H1 (cell line): Measurements from ENCODE around the gene SLC25A42. TPM values are rescaled to one million over a fixed set of nuclear protein-coding genes. Genes with fewer than 3 reads are reported as not detected.

ENCODE experiments used
- CTCF ChIA-PET: fragments of 300-600 bp; sonication (Branson Sonifier 250); formaldehyde crosslinking; loops from one replicate; lab custom pipeline; 2021; ENCODE audit not compliant: partially characterized antibody; lab: Charles Lee
- POLR2A ChIA-PET: fragments of 300-600 bp; sonication (Branson Sonifier 250); formaldehyde crosslinking; loops from one replicate; lab custom pipeline; 2021; ENCODE audit warnings: inconsistent platforms; ENCODE audit not compliant: partially characterized antibody; lab: Charles Lee
- DNase-seq, 2 experiments: peaks; one replicate each; pipeline versions ENCODE4 v3.0.0 to v3.0.0-alpha.2; 2010 to 2022; ENCODE audit warnings: low spot score in 2 of 2, low read depth in 1 of 2, mixed read lengths in 1 of 2
- FAIRE-seq: peaks from 2 replicates; lab custom pipeline; 2011; peaks lifted over from hg19 to GRCh38; lab: Jason Lieb, UNC
- H2AFZ ChIP-seq: 2 replicates; pipeline ENCODE4 v1.8.1; 2012; ENCODE audit warnings: low read length, inconsistent platforms
- H2AK5ac ChIP-seq: 2 replicates; pipeline ENCODE4 v1.6.1; 2013; ENCODE audit warnings: low read depth, low read length
- H2BK120ac ChIP-seq: replicated peaks from 2 replicates; pipeline ENCODE3; 2013; ENCODE audit warnings: low read depth, low read length, inconsistent platforms
- H2BK12ac ChIP-seq: 2 replicates; pipeline ENCODE4 v1.6.1; 2013; ENCODE audit warnings: low read depth, low read length
- H2BK15ac ChIP-seq: 2 replicates; pipeline ENCODE4 v1.6.1; 2013; ENCODE audit warnings: low read length
- H2BK20ac ChIP-seq: 2 replicates; pipeline ENCODE4 v1.6.1; 2013; ENCODE audit warnings: low read length
- H2BK5ac ChIP-seq: 2 replicates; pipeline ENCODE4 v1.6.1; 2013; ENCODE audit warnings: low read depth, low read length
- H3K14ac ChIP-seq: 2 replicates; pipeline ENCODE4 v1.6.1; 2013; ENCODE audit warnings: inconsistent platforms; ENCODE audit not compliant: insufficient read length
- H3K18ac ChIP-seq: 2 replicates; pipeline ENCODE4 v1.6.1; 2013; ENCODE audit warnings: low read length; ENCODE audit errors: extremely low read depth
- H3K23ac ChIP-seq: 2 replicates; pipeline ENCODE4 v1.6.1; 2013; ENCODE audit warnings: inconsistent platforms; ENCODE audit not compliant: insufficient read length
- H3K23me2 ChIP-seq: 2 replicates; pipeline ENCODE4 v1.6.1; 2013; ENCODE audit warnings: low read depth, low read length
- H3K27ac ChIP-seq: 2 replicates; pipeline ENCODE4 v1.6.1; 2011; ENCODE audit warnings: low read depth, low read length, inconsistent platforms
- H3K27me3 ChIP-seq, 4 experiments: replicated peaks in 1 of 4; 1 replicate in 1 of 4; 2 replicates in 3 of 4; pipeline versions ENCODE4 v1.6.1 to v1.8.1; 2011 to 2013; ENCODE audit warnings: low read length in 3 of 4, mild to moderate bottlenecking in 3 of 4, inconsistent platforms in 2 of 4, mixed read lengths in 2 of 4, moderate library complexity in 1 of 4; ENCODE audit not compliant: control insufficient read depth in 3 of 4, insufficient read depth in 3 of 4; ENCODE audit errors: extremely low read depth in 1 of 4
- H3K36me3 ChIP-seq, 4 experiments: 2 replicates each; pipeline versions ENCODE4 v1.6.1 to v1.8.1; 2011 to 2013; ENCODE audit warnings: mild to moderate bottlenecking in 4 of 4, low read length in 3 of 4, moderate library complexity in 2 of 4, control low read depth in 1 of 4, inconsistent platforms in 1 of 4; ENCODE audit not compliant: insufficient read depth in 4 of 4, control insufficient read depth in 2 of 4
- H3K4ac ChIP-seq: replicated peaks from 2 replicates; pipeline ENCODE3; 2013; ENCODE audit warnings: low read length, low read depth, mixed read lengths, inconsistent platforms; ENCODE audit not compliant: insufficient read length
- H3K4me1 ChIP-seq, 4 experiments: replicated peaks in 1 of 4; 1 replicate in 1 of 4; 2 replicates in 3 of 4; pipeline versions ENCODE4 v1.6.1 to v1.8.1; 2011 to 2013; ENCODE audit warnings: low read length in 3 of 4, inconsistent platforms in 2 of 4, mixed read lengths in 1 of 4; ENCODE audit not compliant: insufficient read depth in 4 of 4, control insufficient read depth in 3 of 4
- H3K4me2 ChIP-seq, 2 experiments: 2 replicates each; pipeline versions ENCODE4 v1.6.1 to v1.8.1; 2011 to 2013; ENCODE audit warnings: low read depth in 2 of 2, low read length in 2 of 2, control low read depth in 1 of 2, inconsistent platforms in 1 of 2, mild to moderate bottlenecking in 1 of 2; ENCODE audit not compliant: insufficient read depth in 1 of 2
- H3K4me3 ChIP-seq, 4 experiments: fragments of 200-600, 300-600 bp in 1 of 4; sonication (generic), shearing (Covaris generic), sonication (Bioruptor Twin) in 1 of 4; 2 replicates each; pipeline versions ENCODE4 v1.5.1 to v1.8.1; 2011 to 2016; ENCODE audit warnings: low read length in 4 of 4, low read depth in 3 of 4, control low read depth in 2 of 4, inconsistent platforms in 2 of 4, mild to moderate bottlenecking in 2 of 4, mixed read lengths in 1 of 4, moderate library complexity in 1 of 4; ENCODE audit not compliant: insufficient read depth in 2 of 4; ENCODE audit errors: extremely low read depth in 1 of 4
- H3K56ac ChIP-seq: replicated peaks from 2 replicates; pipeline ENCODE3; 2013; ENCODE audit warnings: low read depth, mild to moderate bottlenecking, mixed read lengths, low read length, inconsistent platforms; ENCODE audit not compliant: insufficient read length
- H3K79me1 ChIP-seq: 2 replicates; pipeline ENCODE4 v1.6.1; 2013; ENCODE audit warnings: low read depth, low read length, control low read depth
- H3K79me2 ChIP-seq, 2 experiments: 2 replicates each; pipeline versions ENCODE4 v1.6.1 to v1.8.1; 2012 to 2013; ENCODE audit warnings: low read length in 2 of 2, mild to moderate bottlenecking in 2 of 2, inconsistent platforms in 1 of 2; ENCODE audit not compliant: insufficient read depth in 2 of 2, control insufficient read depth in 1 of 2
- H3K9ac ChIP-seq, 4 experiments: replicated peaks in 1 of 4; 1 replicate in 1 of 4; 2 replicates in 3 of 4; pipeline versions ENCODE4 v1.6.1 to v1.8.1; 2011 to 2013; ENCODE audit warnings: low read depth in 3 of 4, low read length in 3 of 4, control low read depth in 2 of 4, mild to moderate bottlenecking in 2 of 4, moderate library complexity in 2 of 4, inconsistent platforms in 1 of 4; ENCODE audit errors: extremely low read depth in 1 of 4
- H3K9me3 ChIP-seq, 2 experiments: 2 replicates each; pipeline versions ENCODE4 v1.6.1 to v1.8.1; 2012 to 2013; ENCODE audit warnings: mild to moderate bottlenecking in 2 of 2, moderate library complexity in 2 of 2, control low read depth in 1 of 2, inconsistent platforms in 1 of 2, low read depth in 1 of 2, low read length in 1 of 2, mixed read lengths in 1 of 2; ENCODE audit not compliant: insufficient read depth in 2 of 2
- H4K20me1 ChIP-seq, 2 experiments: replicated peaks in 1 of 2; 2 replicates each; pipeline versions ENCODE3 to v1.8.1; 2011 to 2013; ENCODE audit warnings: inconsistent platforms in 2 of 2, low read length in 2 of 2, mild to moderate bottlenecking in 1 of 2; ENCODE audit not compliant: insufficient read depth in 2 of 2, control insufficient read depth in 1 of 2
- H4K5ac ChIP-seq: 2 replicates; pipeline ENCODE4 v1.6.1; 2013; ENCODE audit warnings: low read length, low read depth, mixed read lengths, inconsistent platforms; ENCODE audit not compliant: insufficient read length
- H4K8ac ChIP-seq: 2 replicates; pipeline ENCODE4 v1.8.0; 2013; ENCODE audit warnings: mild to moderate bottlenecking, moderate library complexity, low read length, inconsistent platforms; ENCODE audit not compliant: insufficient read depth; ENCODE audit errors: extremely low read depth
- H4K91ac ChIP-seq: replicated peaks from 2 replicates; pipeline ENCODE3; 2013; ENCODE audit warnings: low read length, mixed read lengths, inconsistent platforms; ENCODE audit not compliant: insufficient read length
- ASH2L ChIP-seq: fragments of 200-600, 300-600 bp; sonication (generic); IDR thresholded peaks from one replicate; pipeline ENCODE4 v1.7.1; 2017; ENCODE audit warnings: low read length
- CHD2 ChIP-seq: IDR thresholded peaks from 2 replicates; pipeline ENCODE4 v1.6.1; 2012; ENCODE audit warnings: low read length, improper control_type of control experiment
- EZH2 ChIP-seq: fragments of 200-600 bp; sonication (generic); IDR thresholded peaks from 2 replicates; pipeline ENCODE4 v1.7.1; 2012; ENCODE audit warnings: low read depth, mild to moderate bottlenecking, moderate library complexity, low read length, inconsistent platforms; ENCODE audit not compliant: severe bottlenecking
- KDM4A ChIP-seq: IDR thresholded peaks from one replicate; pipeline ENCODE4 v1.7.1; 2012; ENCODE audit warnings: low read depth, mild to moderate bottlenecking, moderate library complexity, low read length, inconsistent platforms; ENCODE audit not compliant: severe bottlenecking
- KDM5A ChIP-seq: fragments of 200-600 bp; IDR thresholded peaks from 2 replicates; pipeline ENCODE4 v1.7.1; 2012; ENCODE audit warnings: mild to moderate bottlenecking, low read length, inconsistent platforms, mixed read lengths
- SAP30 ChIP-seq: fragments of 300-600 bp; sonication (generic); IDR thresholded peaks from 2 replicates; pipeline ENCODE4 v1.7.1; 2012; ENCODE audit warnings: low read length, moderate library complexity, mild to moderate bottlenecking, inconsistent platforms; ENCODE audit not compliant: insufficient read depth, insufficient replicate concordance
- SP4 ChIP-seq: IDR thresholded peaks from 2 replicates; pipeline ENCODE4 v1.6.1; 2012; ENCODE audit warnings: low read length, inconsistent platforms
- SUZ12 ChIP-seq: fragments of 200-600 bp; sonication (generic); IDR thresholded peaks from 2 replicates; pipeline ENCODE4 v1.6.1; 2012; ENCODE audit warnings: mild to moderate bottlenecking, inconsistent platforms, low read length, moderate library complexity, mixed read lengths
- USF2 ChIP-seq: IDR thresholded peaks from 2 replicates; pipeline ENCODE4 v1.6.1; 2011; ENCODE audit warnings: low read length, improper control_type of control experiment
- WGBS, 2 experiments: shearing (Covaris generic) in 1 of 2; methylation state at CpG; one replicate each; pipeline versions ENCODE4 v1.1.6 to v1.1.7; 2013 to 2015; ENCODE audit warnings: low lambda C conversion rate in 2 of 2, mixed read lengths in 2 of 2, inconsistent platforms in 1 of 2, low coverage in 1 of 2, missing lambda C conversion rate in 1 of 2; ENCODE audit not compliant: insufficient replicate concordance in 2 of 2, insufficient coverage in 1 of 2, insufficient read length in 1 of 2; ENCODE audit errors: extremely low coverage in 1 of 2, missing lambda C conversion rate in 1 of 2; 5-methylcytosine and 5-hydroxymethylcytosine counted together
- polyA plus RNA-seq, 7 experiments: library from polyadenylated mRNA; depleted of rRNA in 3 of 7; stranded (reverse) in 5 of 7; unstranded in 2 of 7; fragments of >200 nt in 5 of 7; fragments of 200-250 nt in 2 of 7; gene quantifications; 1 replicate in 5 of 7; 2 replicates in 1 of 7; 4 replicates in 1 of 7; pipeline versions ENCODE4 v1.2.1 to v1.2.3, GENCODE V29; 2011 to 2013; ENCODE audit warnings: missing spikeins in 2 of 7, mixed read lengths in 2 of 7
- total RNA-seq: library from RNA; stranded (reverse); fragmentation: NEBNext Ultra II Directional; extraction: Animal tissue kit (Norgen Biotek cat#: 25700); gene quantifications from 2 replicates; pipeline ENCODE4 v1.2.1, GENCODE V29; 2021

Gene SLC25A42
- total and polyA plus RNA-seq, 2 of the 8 experiments (the other 6 are each of a cell fraction or from before 2014, with no cell fraction given): 5.9 to 6.2 TPM

- no peaks in the 10 kb centered on the region for H4K20me1 ChIP-seq
- peaks cover 1 to 5% (median 2%) of the 10 kb centered on the region in 4 experiments for H3K4me1 ChIP-seq
- H4K91ac ChIP-seq: no peak overlapping the region
- H2BK15ac ChIP-seq: 0 out of 2 replicates have a peak overlapping the region, but pooled peaks have one; percentile 46
- H3K23me2 ChIP-seq: no peaks in the 10 kb centered on the region
- no peak overlapping the region for H4K8ac ChIP-seq
- no peaks in the 10 kb centered on the region for H3K9me3 ChIP-seq
- H3K4me2 ChIP-seq: no peak overlapping the region
- no peak overlapping the region for H2BK5ac ChIP-seq
- H3K36me3 ChIP-seq: no peaks in the 10 kb centered on the region
- no peak for FAIRE-seq
- H3K18ac ChIP-seq: no peak overlapping the region
- no peak overlapping the region for H3K27ac ChIP-seq
- no peak overlapping the region for H3K4me3 ChIP-seq
- no peak overlapping the region for H4K5ac ChIP-seq
- no peak overlapping the region for H3K4ac ChIP-seq
- H2AK5ac ChIP-seq: 0 out of 2 replicates have a peak overlapping the region, but pooled peaks have one; percentile 65
- H3K23ac ChIP-seq: no peak overlapping the region
- no peak overlapping the region for H2BK12ac ChIP-seq
- no peak overlapping the region for H2AFZ ChIP-seq
- no peak overlapping the region for H3K14ac ChIP-seq
- no peaks in the 10 kb centered on the region; the same call in 1 of the 2 replicates for H3K79me1 ChIP-seq
- WGBS, 2 experiments: 83% methylated on average over 11 of the region's 11 CpGs; no CpG with 5 or more reads in 1 of the 2 experiments
- no peak for DNase-seq
- no peak overlapping the region for H2BK120ac ChIP-seq
- ChIA-PET POLR2A (no interaction called here), CTCF (interaction anchor here (0.7 to 1.0 kb wide), 3 partner anchors 9 to 201 kb away, joined by 3 to 4 read pairs (median 3); no protein-coding TSS in a partner anchor)
- H3K27me3 ChIP-seq: peaks cover 0 to 2% (median 0%) of the 10 kb centered on the region in 4 experiments; a peak in 2 of 7 replicates
- H3K56ac ChIP-seq: no peak overlapping the region
- no peaks in the 10 kb centered on the region for H3K79me2 ChIP-seq
- H3K9ac ChIP-seq: no peak overlapping the region
- H2BK20ac ChIP-seq: no peak overlapping the region
- TF ChIP-seq EZH2: no peak
- no peak for TF ChIP-seq USF2
- TF ChIP-seq CHD2: no peak
- TF ChIP-seq SAP30: no peak
- no peak for TF ChIP-seq SUZ12
- no peak for TF ChIP-seq ASH2L
- no peak for TF ChIP-seq KDM4A
- no peak for TF ChIP-seq KDM5A
- no peak for TF ChIP-seq SP4
Observed at GRCh38 chr19:19095691-19096090, 31.9 kb downstream of the SLC25A42 start.
